HEK293T (cell line): ENCODE results near the gene DEPDC1B.

ENCODE experiments used
- BHLHE40 ChIP-seq: fragments of 450-650 bp; IDR thresholded peaks from 2 replicates; pipeline ENCODE4 v1.6.1; 2016; ENCODE audit warnings: mild to moderate bottlenecking, moderate library complexity, borderline replicate concordance
- ELF4 ChIP-seq: fragments of 450-650 bp; IDR thresholded peaks from 2 replicates; pipeline ENCODE4 v1.6.1; 2017; ENCODE audit warnings: antibody characterized with exemption
- FOXK2 ChIP-seq: fragments of 450-650 bp; IDR thresholded peaks from 2 replicates; pipeline ENCODE4 v1.6.1; 2016; ENCODE audit warnings: mild to moderate bottlenecking
- HDGF ChIP-seq: fragments of 450-650 bp; IDR thresholded peaks from 2 replicates; pipeline ENCODE4 v1.6.1; 2017; ENCODE audit warnings: antibody characterized with exemption, borderline replicate concordance
- L3MBTL2 ChIP-seq: fragments of 450-650 bp; conservative IDR thresholded peaks from 2 replicates; pipeline ENCODE4 v1.6.1; 2016; ENCODE audit warnings: mild to moderate bottlenecking
- LEF1 ChIP-seq: fragments of 450-650 bp; IDR thresholded peaks from 2 replicates; pipeline ENCODE4 v1.6.1; 2017; ENCODE audit warnings: mild to moderate bottlenecking, borderline replicate concordance
- SP1 ChIP-seq: fragments of 450-650 bp; IDR thresholded peaks from 2 replicates; pipeline ENCODE4 v1.6.1; 2017
- SUZ12 ChIP-seq: fragments of 450-650 bp; IDR thresholded peaks from 2 replicates; pipeline ENCODE4 v1.6.1; 2016; ENCODE audit warnings: mild to moderate bottlenecking
- TARDBP ChIP-seq: fragments of 450-650 bp; IDR thresholded peaks from 2 replicates; pipeline ENCODE4 v1.6.1; 2016
- ZNF384 ChIP-seq: fragments of 450-650 bp; IDR thresholded peaks from 2 replicates; pipeline ENCODE4 v1.6.1; 2016
- TF ChIP-seq, protein P1 (sequence below): fragments of 450-650 bp; IDR thresholded peaks from 2 replicates; pipeline ENCODE4 v1.6.1; 2016

DNA sequence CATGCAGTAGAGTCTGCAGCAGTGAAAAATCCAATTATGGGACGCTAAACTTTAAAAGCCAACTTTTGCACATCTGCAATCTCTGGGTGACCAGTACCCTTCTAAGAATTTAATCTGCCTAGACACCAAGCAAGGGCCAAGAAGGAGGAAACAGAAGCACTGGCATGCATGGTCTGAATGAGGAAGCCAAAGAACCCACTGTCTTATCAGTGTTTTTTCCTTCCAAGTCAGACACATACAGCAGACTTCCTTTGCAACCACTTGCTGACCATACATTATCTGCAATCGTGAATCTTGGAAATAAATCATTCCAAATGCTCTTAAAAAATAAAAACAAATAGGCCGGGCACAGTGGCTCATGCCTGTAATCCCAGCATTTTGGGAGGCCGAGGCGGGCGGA lies 65.9 kb downstream of the DEPDC1B start:
- TF ChIP-seq ZNF384 (no peak), TARDBP (no peak), BHLHE40 (no peak), SUZ12 (no peak), SP1 (no peak), L3MBTL2 (no peak), FOXK2 (no peak), HDGF (no peak), ELF4 (no peak), LEF1 (no peak)
- TF ChIP-seq, protein P1, sequence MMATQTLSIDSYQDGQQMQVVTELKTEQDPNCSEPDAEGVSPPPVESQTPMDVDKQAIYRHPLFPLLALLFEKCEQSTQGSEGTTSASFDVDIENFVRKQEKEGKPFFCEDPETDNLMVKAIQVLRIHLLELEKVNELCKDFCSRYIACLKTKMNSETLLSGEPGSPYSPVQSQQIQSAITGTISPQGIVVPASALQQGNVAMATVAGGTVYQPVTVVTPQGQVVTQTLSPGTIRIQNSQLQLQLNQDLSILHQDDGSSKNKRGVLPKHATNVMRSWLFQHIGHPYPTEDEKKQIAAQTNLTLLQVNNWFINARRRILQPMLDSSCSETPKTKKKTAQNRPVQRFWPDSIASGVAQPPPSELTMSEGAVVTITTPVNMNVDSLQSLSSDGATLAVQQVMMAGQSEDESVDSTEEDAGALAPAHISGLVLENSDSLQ: no peak
